Hindlimb muscle (tissue), 1 donor: Measurements from ENCODE around the gene LATS2. TPM values are rescaled to one million over a fixed set of nuclear protein-coding genes. Genes with fewer than 3 reads are reported as not detected.
"Not testable (repeated sequence)": the region's sequence is repeated elsewhere in the genome, so short reads cannot be mapped to it uniquely, and the experiment has no call there.

Experiments
- DNase-seq: peaks from one replicate; pipeline ENCODE4 v3.0.0-alpha.2; 2013
- polyA plus RNA-seq: library from polyadenylated mRNA; unstranded; fragments of 120-200 nt; gene quantifications from one replicate; pipeline ENCODE4 v1.2.1, GENCODE V29; 2013; ENCODE audit not compliant: insufficient read length

The LATS2 gene
- polyA plus RNA-seq, 1 donor = 18.1 TPM

GRCh38 chr13:20989656-20990321 lies 71.6 kb downstream of the LATS2 start:
- no peak for DNase-seq

- DNase-seq = no peak
Measured at GRCh38 chr13:20988909-20989655, 72.3 kb downstream of the LATS2 start.

GRCh38 chr13:20988033-20988908 lies 73.1 kb downstream of the LATS2 start:
- no peak for DNase-seq

- no peak for DNase-seq
Measured at GRCh38 chr13:20987599-20987998, 73.8 kb downstream of the LATS2 start.

- DNase-seq = no peak
Measured at GRCh38 chr13:20984879-20985278, 76.5 kb downstream of the LATS2 start.

GRCh38 chr13:20983386-20983785 lies 78.0 kb downstream of the LATS2 start:
- DNase-seq = no peak

GRCh38 chr13:20981370-20982095 lies 79.9 kb downstream of the LATS2 start:
- DNase-seq = no peak

GRCh38 chr13:20980899-20981298 lies 80.5 kb downstream of the LATS2 start:
- no peak for DNase-seq

GRCh38 chr13:20980430-20980829 lies 81.0 kb downstream of the LATS2 start:
- DNase-seq = no peak

- DNase-seq = no peak
Measured at GRCh38 chr13:20977394-20977793, 84.0 kb downstream of the LATS2 start.

GRCh38 chr13:20974981-20975585 lies 86.3 kb downstream of the LATS2 start:
- DNase-seq = no peak

- DNase-seq = no peak
Measured at GRCh38 chr13:20973886-20974425, 87.4 kb downstream of the LATS2 start.

- DNase-seq = no peak
Measured at GRCh38 chr13:20972731-20973130, 88.7 kb downstream of the LATS2 start.

- no peak for DNase-seq
Measured at GRCh38 chr13:20969182-20969581, 92.2 kb downstream of the LATS2 start.

GRCh38 chr13:20968745-20969144 lies 92.6 kb downstream of the LATS2 start:
- no peak for DNase-seq

GRCh38 chr13:20967340-20967739 lies 94.0 kb downstream of the LATS2 start:
- DNase-seq = no peak

GRCh38 chr13:20964904-20965303 lies 96.5 kb downstream of the LATS2 start:
- no peak for DNase-seq

GRCh38 chr13:20961663-20962062 lies 99.7 kb downstream of the LATS2 start:
- not testable (repeated sequence) for DNase-seq

- no peak for DNase-seq
Measured at GRCh38 chr13:20960663-20961309, 100.6 kb downstream of the LATS2 start.

- DNase-seq = not testable (repeated sequence)
Measured at GRCh38 chr13:20957049-20957620, 104.3 kb downstream of the LATS2 start.

GRCh38 chr13:20955496-20955895 lies 105.9 kb downstream of the LATS2 start:
- DNase-seq = no peak
